Activated naive CD4-positive, alpha-beta T cell treated with anti-CD3 and anti-CD28 coated beads, Interleukin-2, amount 10 ng/mL, durations not matched to agents 7 days and 5 days (primary cell): ENCODE measurements around the gene HNRNPUL1.
A peak's percentile ranks its signal among the peaks of the same experiment; 100 is the strongest.

ENCODE experiments used
- CTCF ChIA-PET: fragments of 350-600 bp; sonication (Branson Sonifier 250); formaldehyde crosslinking; loops from one replicate; lab custom pipeline; 2021; ENCODE audit warnings: antibody characterized with exemption; lab: Charles Lee
- DNase-seq: peaks from one replicate; pipeline ENCODE4 v3.0.0-alpha.2; 2020
- H3K27ac Mint-ChIP-seq: one replicate; pipeline ENCODE4 v1.8.0; 2021; ENCODE audit warnings: mild to moderate bottlenecking, moderate library complexity, mixed read lengths
- H3K27me3 Mint-ChIP-seq: one replicate; pipeline ENCODE4 v1.8.0; 2021; ENCODE audit warnings: mild to moderate bottlenecking, mixed read lengths
- H3K36me3 Mint-ChIP-seq: one replicate; pipeline ENCODE4 v1.8.0; 2021; ENCODE audit warnings: mixed read lengths
- H3K4me1 Mint-ChIP-seq: one replicate; pipeline ENCODE4 v1.8.0; 2021; ENCODE audit warnings: mixed read lengths
- H3K4me3 Mint-ChIP-seq: one replicate; pipeline ENCODE4 v1.8.0; 2021; ENCODE audit warnings: mild to moderate bottlenecking, moderate library complexity, mixed read lengths
- H3K9me3 Mint-ChIP-seq: one replicate; pipeline ENCODE4 v1.8.0; 2021; ENCODE audit warnings: mixed read lengths

HNRNPUL1 gene

DNA sequence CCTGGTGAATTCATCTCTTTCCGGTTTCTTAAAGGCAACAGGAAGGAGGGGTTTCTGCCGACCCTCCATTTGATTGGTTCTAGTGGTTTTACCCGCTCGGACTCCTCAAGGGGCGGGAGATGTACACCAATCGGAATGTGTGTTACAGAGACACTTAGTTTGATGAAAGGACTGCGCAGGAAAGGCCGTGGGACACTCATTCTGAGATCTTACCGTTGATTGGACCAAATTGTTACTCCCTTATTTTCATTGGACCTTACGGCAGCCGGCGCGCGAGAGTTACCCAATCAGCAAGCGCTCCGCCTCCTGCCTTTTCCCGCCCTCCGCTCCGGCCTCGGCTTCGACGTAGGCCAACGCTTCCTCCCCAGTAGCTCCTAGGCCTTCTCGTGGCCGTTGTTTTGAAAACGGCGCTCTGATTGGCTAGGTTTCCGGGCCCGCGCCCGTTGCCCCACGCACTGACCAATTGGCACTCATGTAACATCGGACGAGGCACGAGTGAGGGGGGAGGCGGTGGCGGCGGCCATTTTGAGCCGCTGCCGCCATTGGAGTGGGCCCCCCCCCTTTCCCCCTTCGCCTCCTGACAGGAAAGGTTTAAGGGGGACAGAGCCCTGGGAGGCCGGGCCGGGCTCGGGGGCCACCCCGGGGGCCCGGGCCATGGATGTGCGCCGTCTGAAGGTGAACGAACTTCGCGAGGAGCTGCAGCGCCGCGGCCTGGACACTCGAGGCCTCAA lies at the start of gene HNRNPUL1:
Gene HNRNPUL1, plus strand, starts transcription at position 523 of the 731 bp plus-strand sequence. Its CDS starts 132 bp downstream, at position 655.
- Mint-ChIP-seq H3K27me3 (peaks cover 11% of the 10 kb centered on the region), H3K27ac (peak within 1 kb of the TSS; percentile 100), H3K4me3 (peak within 1 kb of the TSS; percentile 79), H3K9me3 (no peaks in the 10 kb centered on the region), H3K36me3 (peaks cover 34% of the 10 kb centered on the region), H3K4me1 (peaks cover 45% of the 10 kb centered on the region)
- peak; percentile 99 for DNase-seq
- CTCF ChIA-PET: interaction anchor here (1.2 to 7.8 kb wide), 7 partner anchors 34 to 175 kb away, joined by 4 to 92 read pairs (median 5); partner anchors contain the start of genes B9D2, CCDC97 and DMAC2

- H3K27ac Mint-ChIP-seq: no peak overlapping the region
- CTCF ChIA-PET: no interaction called here
- no peaks in the 10 kb centered on the region for H3K9me3 Mint-ChIP-seq
- H3K4me3 Mint-ChIP-seq: no peak overlapping the region
- no peak for DNase-seq
- no peaks in the 10 kb centered on the region for H3K4me1 Mint-ChIP-seq
- H3K27me3 Mint-ChIP-seq: peaks cover 68% of the 10 kb centered on the region
- no peaks in the 10 kb centered on the region for H3K36me3 Mint-ChIP-seq
Observed at GRCh38 chr19:41217741-41218140, 46.4 kb upstream of the HNRNPUL1 start.

DNA sequence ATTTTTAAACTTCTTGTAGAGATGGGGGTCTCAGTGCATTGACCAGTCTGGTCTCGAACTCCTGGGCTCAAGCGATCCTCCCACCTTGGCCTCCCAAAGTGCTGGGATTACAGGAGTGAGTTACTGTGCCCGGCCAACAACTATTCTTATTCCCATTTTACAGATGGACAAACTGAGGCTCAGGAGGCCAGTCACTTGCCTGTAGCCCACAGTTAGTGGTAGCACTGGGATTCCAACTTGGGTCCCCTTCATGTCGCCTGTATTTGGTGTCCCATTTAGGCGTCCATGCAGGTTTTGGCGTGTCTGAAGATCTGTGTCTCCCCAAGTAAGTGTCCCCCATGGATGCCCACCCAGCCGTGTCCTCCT lies 45.9 kb upstream of the HNRNPUL1 start:
- Mint-ChIP-seq H3K27ac (no peak overlapping the region), H3K9me3 (no peaks in the 10 kb centered on the region), H3K27me3 (peaks cover 73% of the 10 kb centered on the region), H3K4me1 (no peaks in the 10 kb centered on the region), H3K4me3 (no peak overlapping the region), H3K36me3 (no peaks in the 10 kb centered on the region)
- DNase-seq: no peak
- CTCF ChIA-PET: no interaction called here

DNA sequence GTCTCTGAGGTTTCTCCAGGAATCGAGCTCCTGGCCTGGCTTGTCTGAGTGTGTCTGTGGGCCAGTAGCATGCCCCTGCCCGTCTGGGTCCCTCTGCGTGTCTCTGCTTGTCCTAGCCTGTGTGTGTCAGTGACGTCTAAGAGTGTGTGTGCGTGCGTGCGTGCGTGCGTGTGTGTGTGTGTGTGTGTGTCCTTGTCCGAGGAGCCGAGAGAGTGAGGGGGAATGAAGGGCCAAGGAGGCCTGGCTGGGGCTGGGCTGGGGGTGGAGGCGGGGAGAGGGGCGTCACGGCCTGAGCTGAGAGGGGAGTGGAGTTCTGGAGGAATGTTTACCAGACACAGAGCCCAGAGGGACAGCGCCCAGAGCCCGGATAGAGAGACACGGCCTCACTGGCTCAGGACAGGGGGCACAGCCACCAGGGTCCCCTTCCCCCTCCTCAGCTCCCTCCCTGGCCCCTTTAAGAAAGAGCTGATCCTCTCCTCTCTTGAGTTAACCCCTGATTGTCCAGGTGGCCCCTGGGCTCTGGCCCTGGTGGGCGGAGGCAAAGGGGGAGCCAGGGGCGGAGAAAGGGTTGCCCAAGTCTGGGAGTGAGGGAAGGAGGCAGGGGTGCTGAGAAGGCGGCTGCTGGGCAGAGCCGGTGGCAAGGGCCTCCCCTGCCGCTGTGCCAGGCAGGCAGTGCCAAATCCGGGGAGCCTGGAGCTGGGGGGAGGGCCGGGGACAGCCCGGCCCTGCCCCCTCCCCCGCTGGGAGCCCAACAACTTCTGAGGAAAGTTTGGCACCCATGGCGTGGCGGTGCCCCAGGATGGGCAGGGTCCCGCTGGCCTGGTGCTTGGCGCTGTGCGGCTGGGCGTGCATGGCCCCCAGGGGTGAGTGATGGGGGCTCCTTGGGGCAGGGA lies 45.3 kb upstream of the HNRNPUL1 start, which contains the start of gene AXL:
Gene AXL, plus strand, starts transcription at position 609 of the 893 bp plus-strand sequence. Its CDS starts 170 bp downstream, at position 779.
- H3K4me3 Mint-ChIP-seq: no peak within 1 kb of the TSS
- DNase-seq: no peak
- H3K27ac Mint-ChIP-seq: peak within 1 kb of the TSS; percentile 60
- H3K4me1 Mint-ChIP-seq: no peaks in the 10 kb centered on the region
- H3K9me3 Mint-ChIP-seq: no peaks in the 10 kb centered on the region
- peaks cover 78% of the 10 kb centered on the region for H3K27me3 Mint-ChIP-seq
- CTCF ChIA-PET: no interaction called here
- H3K36me3 Mint-ChIP-seq: no peaks in the 10 kb centered on the region

DNA sequence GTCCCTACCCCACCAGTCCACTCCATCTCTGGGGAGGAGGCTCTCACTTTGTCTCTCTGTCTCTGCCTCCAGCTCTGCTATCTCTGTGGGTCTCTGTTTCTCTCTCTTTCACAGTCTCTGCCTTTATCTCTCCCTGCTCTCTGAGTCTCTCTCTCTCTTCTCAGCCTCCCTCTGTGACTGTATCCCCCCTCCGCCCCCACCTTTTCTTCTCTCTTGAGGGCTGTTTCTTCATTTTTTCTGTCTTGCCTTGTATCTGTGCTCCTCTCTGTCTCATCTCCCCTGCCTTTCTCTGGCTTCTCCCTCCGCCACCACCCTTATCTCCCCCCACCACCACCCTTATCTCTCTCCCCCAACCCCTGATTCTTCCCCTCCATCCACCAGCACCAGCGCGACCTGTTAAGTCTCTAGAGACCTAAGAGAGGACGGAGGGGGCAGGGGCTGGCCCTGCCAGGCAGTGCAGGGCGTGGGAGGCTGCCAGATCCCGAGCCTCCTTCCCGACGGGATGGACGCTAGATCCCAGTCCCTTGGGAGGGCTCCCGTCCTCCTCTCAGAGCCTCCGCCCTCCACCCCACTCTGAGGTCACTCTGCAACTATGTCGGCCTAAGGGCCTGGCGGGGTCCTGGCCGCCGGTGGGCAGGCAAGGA lies 44.1 kb upstream of the HNRNPUL1 start:
- Mint-ChIP-seq H3K4me1 (no peaks in the 10 kb centered on the region), H3K9me3 (no peaks in the 10 kb centered on the region), H3K36me3 (no peaks in the 10 kb centered on the region), H3K27ac (no peak overlapping the region), H3K4me3 (no peak overlapping the region), H3K27me3 (peaks cover 89% of the 10 kb centered on the region)
- DNase-seq: no peak
- CTCF ChIA-PET: no interaction called here

DNA sequence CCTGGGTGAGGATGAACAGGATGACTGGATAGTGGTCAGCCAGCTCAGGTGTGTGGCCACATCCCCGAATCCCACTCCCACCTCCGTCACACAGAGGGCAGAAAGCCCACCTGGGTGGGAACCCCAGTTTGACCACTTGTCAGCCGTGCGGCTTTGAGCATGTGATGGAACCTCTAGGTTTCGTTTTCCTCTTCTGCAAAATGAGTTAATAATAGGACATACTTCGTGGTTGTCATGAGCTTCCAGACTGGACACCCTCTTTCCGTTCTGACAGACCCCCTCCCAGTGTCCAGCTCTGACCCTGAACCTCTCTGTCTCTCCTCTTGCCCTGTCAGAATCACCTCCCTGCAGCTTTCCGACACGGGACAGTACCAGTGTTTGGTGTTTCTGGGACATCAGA lies 43.4 kb upstream of the HNRNPUL1 start:
- peaks cover 6% of the 10 kb centered on the region for H3K4me1 Mint-ChIP-seq
- no peaks in the 10 kb centered on the region for H3K9me3 Mint-ChIP-seq
- no peak overlapping the region for H3K27ac Mint-ChIP-seq
- no peaks in the 10 kb centered on the region for H3K36me3 Mint-ChIP-seq
- no peak for DNase-seq
- no peak overlapping the region for H3K4me3 Mint-ChIP-seq
- H3K27me3 Mint-ChIP-seq: peaks cover 94% of the 10 kb centered on the region
- CTCF ChIA-PET: no interaction called here

GRCh38 chr19:41221514-41222205 lies 42.5 kb upstream of the HNRNPUL1 start:
- Mint-ChIP-seq H3K27me3 (peaks cover 92% of the 10 kb centered on the region), H3K36me3 (no peaks in the 10 kb centered on the region), H3K4me3 (no peak overlapping the region), H3K9me3 (no peaks in the 10 kb centered on the region), H3K4me1 (peaks cover 10% of the 10 kb centered on the region), H3K27ac (no peak overlapping the region)
- CTCF ChIA-PET: no interaction called here
- no peak for DNase-seq

DNA sequence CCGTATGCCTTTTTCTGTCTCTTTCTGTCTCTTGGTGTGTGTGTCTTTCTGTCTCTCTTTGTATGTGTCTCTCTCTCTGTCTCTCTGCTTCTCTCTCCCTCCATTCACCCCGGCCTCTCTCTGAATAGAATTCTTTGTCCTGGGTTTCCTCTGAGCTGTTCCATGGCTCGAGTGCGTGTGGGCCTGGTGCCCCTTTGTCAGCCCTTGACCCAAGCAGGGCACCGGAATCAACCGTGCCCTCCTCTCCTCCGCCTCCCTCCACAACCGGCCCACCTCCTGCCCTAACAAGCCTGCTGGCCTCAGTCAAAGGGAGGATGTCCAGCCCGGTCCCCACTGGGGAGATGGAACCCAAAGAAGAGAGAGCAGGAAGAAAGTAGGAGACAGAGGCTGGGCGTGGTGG lies 41.9 kb upstream of the HNRNPUL1 start:
- Mint-ChIP-seq H3K4me3 (no peak overlapping the region), H3K9me3 (no peaks in the 10 kb centered on the region), H3K4me1 (peaks cover 15% of the 10 kb centered on the region), H3K36me3 (no peaks in the 10 kb centered on the region), H3K27me3 (peaks cover 89% of the 10 kb centered on the region), H3K27ac (no peak overlapping the region)
- DNase-seq: no peak
- CTCF ChIA-PET: no interaction called here

GRCh38 chr19:41223431-41224234 lies 40.5 kb upstream of the HNRNPUL1 start:
- H3K27me3 Mint-ChIP-seq: peaks cover 75% of the 10 kb centered on the region
- H3K36me3 Mint-ChIP-seq: no peaks in the 10 kb centered on the region
- no peak for DNase-seq
- peaks cover 16% of the 10 kb centered on the region for H3K4me1 Mint-ChIP-seq
- CTCF ChIA-PET: interaction anchor here (1.2 kb wide), 1 partner anchor 19 kb away, joined by 4 read pairs; no protein-coding TSS in a partner anchor
- H3K9me3 Mint-ChIP-seq: no peaks in the 10 kb centered on the region
- H3K4me3 Mint-ChIP-seq: no peak overlapping the region
- H3K27ac Mint-ChIP-seq: no peak overlapping the region

DNA sequence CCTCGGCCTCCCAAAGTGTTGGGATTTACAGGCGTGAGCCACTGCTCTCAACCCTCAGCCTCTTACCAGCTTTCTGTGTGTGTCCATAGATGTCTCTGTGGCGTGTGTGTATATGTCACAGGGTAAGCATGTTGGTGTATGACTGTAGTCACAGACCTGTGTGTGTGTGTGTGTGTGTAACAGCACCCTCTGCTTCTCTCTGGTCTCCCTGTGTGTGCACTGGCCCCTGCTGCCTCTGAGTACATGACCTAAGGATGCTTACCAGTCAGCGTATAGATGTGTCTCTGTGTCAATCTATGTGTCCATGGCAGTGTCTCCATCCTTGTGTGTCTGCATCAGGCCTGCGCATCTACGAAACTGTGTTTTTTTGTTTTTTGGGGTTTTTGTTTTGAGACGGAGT lies 39.5 kb upstream of the HNRNPUL1 start:
- Mint-ChIP-seq H3K4me1 (peaks cover 16% of the 10 kb centered on the region), H3K27me3 (peaks cover 65% of the 10 kb centered on the region), H3K27ac (no peak overlapping the region), H3K9me3 (no peaks in the 10 kb centered on the region), H3K4me3 (no peak overlapping the region), H3K36me3 (no peaks in the 10 kb centered on the region)
- no peak for DNase-seq
- CTCF ChIA-PET: interaction anchor here (1.2 to 1.3 kb wide), 2 partner anchors 9 to 20 kb away, joined by 4 read pairs; no protein-coding TSS in a partner anchor

DNA sequence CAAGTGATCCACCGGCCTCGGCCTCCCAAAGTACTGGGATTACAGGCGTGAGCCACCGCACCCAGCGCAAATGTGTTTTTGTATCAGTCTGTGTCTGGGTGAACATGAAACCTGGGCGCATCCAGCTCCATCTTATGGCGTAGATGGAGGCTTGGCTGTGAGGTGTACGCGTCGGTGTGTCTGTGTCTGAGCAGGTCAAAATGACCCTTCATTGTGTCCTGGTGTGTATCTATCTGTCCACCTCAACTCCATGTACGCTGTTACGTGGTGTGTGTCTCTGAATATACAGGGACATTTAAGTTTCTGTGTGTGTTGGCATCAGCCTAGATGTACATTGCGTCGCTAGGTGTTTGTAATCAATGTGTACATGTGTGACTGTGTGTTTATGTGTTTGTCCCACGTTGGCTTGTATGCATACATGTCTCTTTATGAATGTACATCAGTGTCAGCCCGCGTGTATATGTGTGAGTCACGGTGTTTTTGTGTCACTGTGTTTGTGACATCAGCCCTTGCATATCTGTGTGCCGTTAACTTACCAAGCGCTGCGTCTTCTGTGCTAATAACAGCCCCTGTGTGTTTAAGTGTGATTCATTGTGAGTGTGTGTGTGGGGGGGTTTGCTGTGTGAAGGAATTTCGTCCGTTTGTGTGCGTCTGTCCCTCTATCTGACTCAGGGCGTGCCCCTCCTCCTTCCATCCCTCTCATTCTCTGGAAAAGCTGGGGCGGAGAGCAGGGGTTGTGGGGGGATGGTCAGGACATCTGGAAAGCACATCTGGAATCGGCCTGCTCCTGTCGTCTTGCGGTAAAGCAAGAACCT lies 38.7 kb upstream of the HNRNPUL1 start:
- CTCF ChIA-PET: interaction anchor here (0.8 to 1.3 kb wide), 4 partner anchors 8 to 37 kb away, joined by 3 to 5 read pairs (median 4); no protein-coding TSS in a partner anchor
- H3K9me3 Mint-ChIP-seq: no peaks in the 10 kb centered on the region
- H3K4me3 Mint-ChIP-seq: peak overlapping the region; percentile 61
- H3K4me1 Mint-ChIP-seq: peaks cover 16% of the 10 kb centered on the region
- peaks cover 57% of the 10 kb centered on the region for H3K27me3 Mint-ChIP-seq
- no peak for DNase-seq
- H3K27ac Mint-ChIP-seq: no peak overlapping the region
- no peaks in the 10 kb centered on the region for H3K36me3 Mint-ChIP-seq
